K562 (cell line): Measurements from ENCODE around the gene RPL39L.

Source experiments
- ARID2 ChIP-seq: fragments of 450-650 bp; IDR thresholded peaks from 2 replicates; pipeline ENCODE4 v1.6.1; 2017; ENCODE audit warnings: antibody characterized with exemption, mild to moderate bottlenecking
- EHMT2 ChIP-seq: fragments of 450-650 bp; IDR thresholded peaks from 2 replicates; pipeline ENCODE4 v1.6.1; 2018; ENCODE audit warnings: antibody characterized with exemption
- EP300 ChIP-seq: IDR thresholded peaks from 2 replicates; pipeline ENCODE4 v1.6.1; 2012; ENCODE audit warnings: low read length, improper control_type of control experiment
- MCM2 ChIP-seq: fragments of 450-650 bp; IDR thresholded peaks from 2 replicates; pipeline ENCODE4 v1.6.1; 2017; ENCODE audit warnings: low read depth, mild to moderate bottlenecking
- NELFE ChIP-seq: IDR thresholded peaks from 2 replicates; pipeline ENCODE4 v1.6.1; 2011; ENCODE audit warnings: mild to moderate bottlenecking; ENCODE audit not compliant: insufficient read depth, insufficient read length
- NFYB ChIP-seq: IDR thresholded peaks from 2 replicates; pipeline ENCODE4 v1.6.1; 2011; ENCODE audit warnings: mild to moderate bottlenecking, moderate library complexity; ENCODE audit not compliant: insufficient read length; ENCODE audit errors: extremely low read depth
- SMAD3 ChIP-seq: fragments of 450-650 bp; formaldehyde crosslinking; conservative IDR thresholded peaks from 2 replicates; pipeline ENCODE4 v1.4.0; 2020; ENCODE audit warnings: mild to moderate bottlenecking
- ZNF197 ChIP-seq: fragments of 200-800 bp; sonication (Bioruptor generic); IDR thresholded peaks from 2 replicates; pipeline ENCODE4 v1.6.1; 2016; ENCODE audit warnings: low read depth, missing genetic modification characterization, missing compliant biosample characterization
- TF ChIP-seq, protein P1 (sequence below): fragments of 450-650 bp; IDR thresholded peaks from 2 replicates; pipeline ENCODE4 v1.6.1; 2016; ENCODE audit warnings: low read depth, mild to moderate bottlenecking, moderate library complexity

DNA sequence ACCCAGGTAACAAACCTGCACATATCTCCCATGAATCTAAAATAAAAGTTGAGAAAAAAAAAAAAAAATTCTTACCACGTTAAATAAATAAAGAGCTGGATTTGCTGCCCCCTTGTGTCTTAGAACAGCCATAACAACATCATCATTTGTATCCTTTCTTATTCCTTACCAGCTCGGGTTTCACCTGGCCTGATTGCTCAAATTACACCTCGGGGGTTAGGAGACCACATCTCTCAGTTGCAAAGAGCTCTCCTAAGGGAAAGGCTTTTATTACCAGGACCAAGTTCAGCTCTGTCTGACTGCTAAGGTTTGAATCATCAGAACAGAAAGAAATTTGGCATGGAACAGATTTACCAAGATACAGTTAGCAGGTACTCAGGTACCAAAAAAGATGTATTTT is 25.8 kb upstream of the RPL39L start:
- peak; percentile 68; the same call in 1 of the 2 replicates for TF ChIP-seq ARID2
- TF ChIP-seq ZNF197, result no peak
- TF ChIP-seq, protein P1, sequence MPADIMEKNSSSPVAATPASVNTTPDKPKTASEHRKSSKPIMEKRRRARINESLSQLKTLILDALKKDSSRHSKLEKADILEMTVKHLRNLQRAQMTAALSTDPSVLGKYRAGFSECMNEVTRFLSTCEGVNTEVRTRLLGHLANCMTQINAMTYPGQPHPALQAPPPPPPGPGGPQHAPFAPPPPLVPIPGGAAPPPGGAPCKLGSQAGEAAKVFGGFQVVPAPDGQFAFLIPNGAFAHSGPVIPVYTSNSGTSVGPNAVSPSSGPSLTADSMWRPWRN, result no peak
- TF ChIP-seq MCM2, result no peak
- TF ChIP-seq EHMT2, result no peak
- TF ChIP-seq NFYB, result no peak
- TF ChIP-seq SMAD3 (CRISPR knock-in tag), result no peak
- no peak for TF ChIP-seq EP300
- no peak for TF ChIP-seq NELFE
